Measurements from ENCODE around the gene LCA5L. TPM values are rescaled to one million over a fixed set of nuclear protein-coding genes. Genes with fewer than 3 reads are reported as not detected.
A peak's percentile ranks its signal among the peaks of the same experiment; 100 is the strongest.

Gene LCA5L
- total RNA-seq (1 to 10 TPM in 3 of 4 donors, under 1 TPM in 1; 0.82 to 5.5 (median 2.1) TPM), polyA plus RNA-seq (under 1 TPM; 0.60 to 0.79 (median 0.69) TPM)

DNA sequence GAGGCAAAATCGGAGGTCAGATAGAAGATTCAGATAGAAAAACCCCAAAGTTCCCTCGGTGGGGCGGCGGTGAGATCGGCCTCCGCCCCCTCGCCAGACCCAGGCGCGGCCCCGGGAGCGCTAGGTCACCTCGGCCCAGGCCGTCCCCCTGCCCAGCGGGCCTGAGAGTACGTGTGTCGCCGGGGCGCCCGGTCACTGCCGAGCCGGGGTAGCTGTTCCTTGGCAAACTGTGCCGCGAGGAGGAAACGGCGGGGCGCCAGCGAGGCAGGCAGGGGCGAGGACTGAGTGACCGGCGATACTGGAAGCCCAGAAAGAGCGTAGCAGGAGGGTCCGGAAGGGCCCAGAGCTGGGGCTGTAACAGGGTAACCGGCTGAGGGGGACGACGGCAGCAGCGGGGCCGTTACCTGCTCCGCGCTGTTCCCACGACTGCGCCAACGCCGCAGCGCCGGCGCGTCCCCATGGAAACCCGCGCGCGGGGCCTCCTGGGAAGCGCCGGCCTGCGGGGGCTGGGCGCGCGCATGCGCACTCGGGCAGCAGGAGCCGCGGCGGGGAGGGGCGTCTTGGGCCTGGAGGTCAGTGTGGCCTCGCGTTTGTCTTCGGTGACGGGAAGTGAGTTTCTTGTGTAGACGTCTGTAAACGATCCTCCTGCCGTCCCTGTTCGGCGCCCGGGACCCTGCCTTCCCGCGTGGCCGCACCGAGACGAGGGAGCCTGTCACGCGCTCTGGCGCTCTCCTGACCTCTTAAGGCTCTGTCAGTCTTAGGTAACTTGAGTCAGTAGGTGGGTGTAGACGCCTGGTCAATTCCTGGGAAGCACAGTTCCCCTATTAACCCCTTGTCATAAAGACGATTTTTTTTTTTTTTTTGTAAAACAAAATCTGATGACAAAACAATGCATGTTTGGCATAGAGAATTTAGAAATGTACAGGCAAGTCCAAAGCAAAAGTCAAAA lies at the start of gene LCA5L:
Gene LCA5L, minus strand, starts transcription at position 458 of the 949 bp plus-strand sequence. CDS start 17,285 bp downstream, outside the sequence.
- intact Hi-C loops (cut with DNase I), result loop anchor here (2.0 kb wide), 3 partner anchors 61 to 263 kb away; partner anchors contain the start of genes BRWD1 and PSMG1
- no peak for TF ChIP-seq EP300 (IDR thresholded peaks at IDR 0.05)
- peak; percentile 51 to 95 (median 86) for TF ChIP-seq POLR2AphosphoS5 (IDR thresholded peaks at IDR 0.05)
- TF ChIP-seq, protein P1, sequence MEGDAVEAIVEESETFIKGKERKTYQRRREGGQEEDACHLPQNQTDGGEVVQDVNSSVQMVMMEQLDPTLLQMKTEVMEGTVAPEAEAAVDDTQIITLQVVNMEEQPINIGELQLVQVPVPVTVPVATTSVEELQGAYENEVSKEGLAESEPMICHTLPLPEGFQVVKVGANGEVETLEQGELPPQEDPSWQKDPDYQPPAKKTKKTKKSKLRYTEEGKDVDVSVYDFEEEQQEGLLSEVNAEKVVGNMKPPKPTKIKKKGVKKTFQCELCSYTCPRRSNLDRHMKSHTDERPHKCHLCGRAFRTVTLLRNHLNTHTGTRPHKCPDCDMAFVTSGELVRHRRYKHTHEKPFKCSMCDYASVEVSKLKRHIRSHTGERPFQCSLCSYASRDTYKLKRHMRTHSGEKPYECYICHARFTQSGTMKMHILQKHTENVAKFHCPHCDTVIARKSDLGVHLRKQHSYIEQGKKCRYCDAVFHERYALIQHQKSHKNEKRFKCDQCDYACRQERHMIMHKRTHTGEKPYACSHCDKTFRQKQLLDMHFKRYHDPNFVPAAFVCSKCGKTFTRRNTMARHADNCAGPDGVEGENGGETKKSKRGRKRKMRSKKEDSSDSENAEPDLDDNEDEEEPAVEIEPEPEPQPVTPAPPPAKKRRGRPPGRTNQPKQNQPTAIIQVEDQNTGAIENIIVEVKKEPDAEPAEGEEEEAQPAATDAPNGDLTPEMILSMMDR (IDR thresholded peaks at IDR 0.05), result no peak
- TF ChIP-seq POLR2A (IDR thresholded peaks at IDR 0.05), result peak; percentile 40 to 79
- DNase-seq, result peak; percentile 95
- Histone ChIP-seq H3K36me3 (no peaks in the 10 kb centered on the region), H3K4me1 (peaks cover 0 to 16% (median 13%) of the 10 kb centered on the region in 4 donors), H3K27me3 (no peaks in the 10 kb centered on the region), H3K27ac (peak within 1 kb of the TSS; percentile 91 to 95 (median 92)), H3K9me3 (no peaks in the 10 kb centered on the region), H3K4me3 (peak within 1 kb of the TSS; percentile 48 to 91 (median 76))
- 0% methylated on average over 83 of the region's 83 CpGs for WGBS, 2 donors

- 81 to 92% methylated on average over 1 of the region's 1 CpG for WGBS, 2 donors
- no peak for DNase-seq
- TF ChIP-seq POLR2AphosphoS5 (IDR thresholded peaks at IDR 0.05), result no peak
- TF ChIP-seq EP300 (IDR thresholded peaks at IDR 0.05), result no peak
- TF ChIP-seq, protein P1 (IDR thresholded peaks at IDR 0.05), result no peak
- peaks cover 0 to 8% (median 2%) of the 10 kb centered on the region in 4 donors for H3K4me1 ChIP-seq
- H3K36me3 ChIP-seq, result no peaks in the 10 kb centered on the region
- intact Hi-C loops (cut with DNase I), result no loop called here
- no peak overlapping the region for H3K27ac ChIP-seq
- H3K27me3 ChIP-seq, result no peaks in the 10 kb centered on the region
- H3K4me3 ChIP-seq, result no peak overlapping the region
- H3K9me3 ChIP-seq, result no peaks in the 10 kb centered on the region
These were observed 43.9 kb upstream of the LCA5L start for GRCh38 chr21:39489380-39489924.

DNA sequence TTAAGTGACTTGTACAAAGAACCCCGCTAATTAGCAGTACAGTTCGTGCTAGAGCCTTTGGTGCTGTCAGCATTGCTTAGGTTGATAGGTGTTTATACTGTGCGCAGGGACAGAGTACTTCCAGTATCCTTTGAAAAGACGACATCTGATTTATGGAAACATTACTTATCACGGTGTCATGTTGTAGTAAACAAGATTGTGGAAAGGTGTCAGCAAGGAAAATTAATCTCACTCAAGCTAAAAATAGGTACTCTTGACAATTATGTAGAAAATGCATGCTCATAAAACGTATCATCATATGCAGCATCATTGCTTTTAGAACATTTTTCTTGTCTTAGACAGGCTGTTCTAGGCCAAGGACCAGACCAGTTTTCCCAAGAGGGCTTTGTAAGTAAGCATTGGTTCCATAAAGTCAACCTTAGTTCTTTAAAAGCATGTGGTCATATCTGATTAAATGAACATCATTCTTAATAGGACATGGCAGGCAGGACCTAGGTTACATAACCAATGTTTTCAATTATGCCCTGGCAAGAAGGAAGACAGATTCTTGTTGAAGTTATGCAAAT lies 39.2 kb upstream of the LCA5L start:
- DNase-seq, result no peak
- TF ChIP-seq EP300 (IDR thresholded peaks at IDR 0.05), result peak in 1 of 4 donors; percentile 46
- TF ChIP-seq POLR2A (IDR thresholded peaks at IDR 0.05), result no peak
- TF ChIP-seq, protein P1 (IDR thresholded peaks at IDR 0.05), result no peak
- peak in 3 of 4 donors; percentile 66 to 78 (median 75) for TF ChIP-seq POLR2AphosphoS5 (IDR thresholded peaks at IDR 0.05)
- Histone ChIP-seq H3K27ac (peak overlapping the region in 3 of 4 donors; percentile 35 to 51 (median 38)), H3K27me3 (no peaks in the 10 kb centered on the region), H3K9me3 (no peaks in the 10 kb centered on the region), H3K36me3 (no peaks in the 10 kb centered on the region), H3K4me1 (peaks cover 0 to 18% (median 6%) of the 10 kb centered on the region in 4 donors), H3K4me3 (no peak overlapping the region)
- intact Hi-C loops (cut with DNase I), result no loop called here
- 81 to 90% methylated on average over 6 of the region's 6 CpGs for WGBS, 2 donors

- H3K36me3 ChIP-seq, result no peaks in the 10 kb centered on the region
- H3K9me3 ChIP-seq, result no peaks in the 10 kb centered on the region
- H3K27me3 ChIP-seq, result no peaks in the 10 kb centered on the region
- peak overlapping the region in 3 of 4 donors; percentile 35 to 51 (median 38) for H3K27ac ChIP-seq
- intact Hi-C loops (cut with DNase I), result no loop called here
- 63 to 72% methylated on average over 1 of the region's 1 CpG for WGBS, 2 donors
- TF ChIP-seq POLR2A (IDR thresholded peaks at IDR 0.05) (no peak), EP300 (IDR thresholded peaks at IDR 0.05) (no peak), POLR2AphosphoS5 (IDR thresholded peaks at IDR 0.05) (no peak)
- TF ChIP-seq, protein P1 (IDR thresholded peaks at IDR 0.05), result no peak
- no peak for DNase-seq
- no peak overlapping the region for H3K4me3 ChIP-seq
- peaks cover 0 to 18% (median 6%) of the 10 kb centered on the region in 4 donors for H3K4me1 ChIP-seq
These were observed 38.3 kb upstream of the LCA5L start for GRCh38 chr21:39483917-39484316.
